Stimulated activated CD4-positive, alpha-beta T cell treated with anti-CD3 and anti-CD28 coated beads, Interleukin-4, amount 100 ng/mL, for 1 hour (primary cell): ENCODE measurements around the gene TRIM44.
"Not testable (repeated sequence)": the region's sequence is repeated elsewhere in the genome, so short reads cannot be mapped to it uniquely, and the experiment has no call there.

Source experiments
- DNase-seq: peaks from one replicate; pipeline ENCODE4 v3.0.0-alpha.2; 2020

Gene TRIM44

DNA sequence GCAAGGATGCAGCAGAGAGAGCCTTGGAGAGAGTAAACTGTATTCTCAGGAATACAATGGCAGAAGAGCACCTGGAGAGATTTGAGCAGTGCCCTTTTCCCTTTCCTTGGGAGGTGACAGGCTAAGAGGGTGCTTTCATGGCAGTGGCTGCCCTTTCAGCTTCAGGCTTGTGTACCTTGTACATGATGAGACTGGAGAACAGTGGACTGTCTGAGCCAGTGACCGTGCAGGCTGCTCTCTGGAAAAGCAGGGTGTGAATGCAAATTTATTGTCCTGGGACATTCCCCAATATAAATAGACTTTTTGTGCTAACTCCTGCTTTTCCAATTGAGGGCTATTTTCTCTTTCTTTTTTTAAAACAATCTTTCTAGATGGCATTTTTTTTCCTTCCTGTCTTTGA, 99.3 kb downstream of the TRIM44 start:
- no peak for DNase-seq

DNA sequence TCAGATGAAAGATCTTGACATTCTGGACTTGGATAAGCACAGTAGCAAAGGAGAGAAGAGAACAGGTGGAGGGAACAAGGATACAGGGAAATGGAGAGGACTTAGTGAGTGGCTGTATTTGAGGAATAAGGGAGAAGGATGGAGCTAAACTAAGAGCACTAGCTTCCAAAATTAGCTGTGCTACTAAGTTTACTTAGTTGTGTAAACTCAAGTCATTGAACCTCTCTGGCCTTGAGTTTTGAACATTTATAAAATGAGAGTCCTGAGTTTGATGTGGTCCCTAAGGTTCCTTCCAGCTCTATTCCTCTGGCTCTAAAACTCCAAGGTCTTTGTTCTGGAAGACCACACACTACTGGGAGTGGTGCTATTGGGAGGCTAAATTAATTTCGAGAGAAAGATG, 100.7 kb downstream of the TRIM44 start:
- no peak for DNase-seq

DNA sequence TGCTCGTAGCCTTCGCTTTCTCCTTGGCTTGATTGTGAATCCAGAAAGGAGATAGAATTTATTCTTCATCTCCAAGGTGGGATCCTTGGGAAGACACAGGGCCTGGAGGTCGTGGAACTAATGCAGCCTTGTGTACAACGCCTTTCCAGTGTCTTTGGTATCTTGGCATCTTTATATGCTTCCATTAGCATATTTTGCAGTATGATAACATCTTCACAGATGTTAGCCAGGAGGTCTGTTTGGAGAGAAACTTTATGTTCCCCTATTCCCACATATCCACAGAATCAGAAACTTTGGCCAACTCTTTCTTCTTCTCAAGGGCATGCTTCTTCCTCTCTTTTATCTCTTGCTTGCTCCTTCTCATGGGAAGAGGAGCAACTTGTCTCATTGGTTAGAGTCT, 101.2 kb downstream of the TRIM44 start:
- DNase-seq, result no peak

DNA sequence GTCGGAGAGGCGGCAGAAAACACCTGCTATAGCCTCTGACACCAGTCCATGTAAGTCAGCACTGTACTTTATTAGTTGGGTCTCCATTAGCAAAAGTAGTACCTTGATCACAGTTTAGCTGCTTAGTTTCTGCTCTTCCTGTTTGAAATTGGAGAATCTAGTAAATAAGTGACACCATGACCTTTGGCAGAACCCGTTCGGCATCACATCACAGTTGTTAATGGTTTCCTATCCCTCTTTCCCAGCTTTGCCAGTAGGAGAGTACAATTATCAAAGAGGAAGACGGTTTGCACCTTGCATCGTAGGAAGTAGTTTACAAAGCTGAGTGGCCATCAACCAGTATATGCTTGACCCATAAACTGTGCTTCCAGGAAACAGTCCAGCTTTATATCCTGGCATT, 101.8 kb downstream of the TRIM44 start:
- no peak for DNase-seq

DNA sequence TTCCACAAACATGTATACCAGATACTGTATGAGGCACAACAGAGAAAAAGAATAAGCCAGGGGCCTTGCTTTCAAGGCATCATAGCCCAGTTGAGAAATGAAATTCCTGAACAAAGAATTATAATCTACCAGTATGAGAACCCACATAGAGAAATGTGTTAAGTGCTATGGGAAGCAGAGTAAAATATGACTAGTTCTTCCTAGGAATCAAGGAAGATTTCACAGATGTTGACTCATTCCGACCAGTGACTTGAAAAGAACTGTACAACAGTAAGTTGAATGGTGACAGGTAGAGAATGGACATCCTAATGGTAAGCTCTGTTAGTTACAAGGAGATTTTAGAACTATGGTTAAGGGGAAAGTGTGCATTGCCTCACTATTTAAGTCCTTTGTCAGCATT, 102.6 kb downstream of the TRIM44 start:
- no peak for DNase-seq

DNA sequence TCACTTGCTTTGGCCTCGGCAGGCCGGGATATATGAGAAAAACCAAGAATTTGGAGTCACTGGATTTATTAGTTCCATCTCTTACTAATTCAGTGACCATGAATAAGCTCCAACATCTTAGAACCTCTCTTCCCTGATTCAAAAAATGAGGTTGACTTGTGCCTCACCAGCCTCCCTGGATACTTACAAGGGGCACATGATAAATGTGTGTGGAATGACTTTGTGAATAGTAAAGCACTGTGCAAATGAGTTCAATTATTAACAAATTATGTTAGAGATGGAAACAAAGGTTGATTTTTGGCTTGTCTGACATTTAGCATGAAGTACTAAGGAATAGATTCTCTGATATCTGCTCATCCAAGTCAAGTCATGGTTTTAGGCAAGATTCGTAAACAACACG, 104.1 kb downstream of the TRIM44 start:
- no peak for DNase-seq

DNA sequence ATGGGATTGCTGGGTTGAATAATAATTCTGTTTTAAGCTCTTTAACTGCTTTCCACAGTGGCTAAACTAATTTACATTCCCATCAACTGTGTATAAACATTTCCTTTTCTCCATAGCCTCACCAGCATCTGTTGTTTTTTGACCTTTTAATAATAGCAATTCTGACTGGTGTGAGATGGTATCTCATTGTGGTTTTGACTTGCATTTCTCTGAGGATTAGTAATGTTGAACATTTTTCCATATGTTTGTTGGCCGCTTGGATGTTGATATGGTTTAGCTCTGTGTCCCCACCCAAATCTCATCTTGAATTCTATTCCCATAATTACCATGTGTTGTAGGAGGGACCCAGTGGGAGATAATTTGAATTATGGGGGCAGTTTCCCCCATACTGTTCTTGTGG, 107.8 kb downstream of the TRIM44 start:
- DNase-seq, result not testable (repeated sequence)

DNA sequence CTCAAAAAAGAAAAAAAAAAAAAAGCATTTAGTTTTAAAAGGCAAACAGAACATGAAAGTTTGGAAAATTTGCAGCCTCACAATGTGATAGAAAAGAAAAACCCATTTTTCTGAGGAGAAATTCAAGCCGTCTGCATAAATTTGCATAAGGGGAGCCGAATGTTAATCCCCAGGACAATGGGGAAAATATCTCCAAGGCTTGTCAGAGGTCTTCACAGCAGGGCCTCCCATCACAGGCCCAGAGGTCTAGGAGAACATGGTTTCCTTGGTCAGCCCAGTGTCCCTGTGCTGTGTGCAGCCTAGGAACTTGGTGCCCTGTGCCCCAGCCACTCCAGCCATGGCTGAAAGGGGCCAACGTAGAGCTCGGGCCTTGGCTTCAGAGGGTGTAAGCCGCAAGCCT, 109.1 kb downstream of the TRIM44 start:
- no peak for DNase-seq

DNA sequence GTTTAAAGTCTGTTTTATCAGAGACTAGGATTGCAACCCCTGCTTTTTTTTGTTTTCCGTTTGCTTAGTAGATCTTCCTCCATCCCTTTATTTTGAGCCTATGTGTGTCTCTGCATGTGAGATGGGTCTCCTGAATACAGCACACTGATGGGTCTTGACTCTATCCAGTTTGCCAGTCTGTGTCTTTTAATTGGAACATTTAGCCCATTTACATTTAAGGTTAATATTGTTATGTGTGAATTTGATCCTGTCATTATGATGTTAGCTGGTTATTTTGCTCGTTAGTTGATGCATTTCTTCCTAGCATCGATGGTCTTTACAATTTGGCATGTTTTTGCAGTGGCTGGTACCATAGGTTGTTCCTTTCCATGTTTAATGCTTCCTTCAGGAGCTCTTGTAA, 114.7 kb downstream of the TRIM44 start:
- not testable (repeated sequence) for DNase-seq

DNA sequence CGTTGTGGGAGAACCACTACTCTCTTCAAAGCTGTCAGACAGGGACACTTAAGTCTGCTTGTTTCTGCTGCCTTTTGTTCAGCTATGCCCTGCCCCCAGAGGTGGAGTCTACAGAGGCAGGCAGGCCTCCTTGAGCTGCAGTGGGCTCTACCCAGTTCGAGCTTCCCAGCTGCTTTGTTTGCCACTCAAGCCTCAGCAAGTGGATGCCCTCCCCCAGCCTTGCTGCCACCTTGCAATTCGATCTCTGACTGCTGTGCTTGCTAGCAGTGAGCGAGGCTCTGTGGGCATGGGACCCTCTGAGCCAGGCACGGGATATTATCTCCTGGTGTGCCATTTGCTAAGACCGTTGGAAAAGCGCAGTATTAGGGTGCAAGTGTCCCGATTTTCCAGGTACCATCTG, 116.4 kb downstream of the TRIM44 start:
- not testable (repeated sequence) for DNase-seq

DNA sequence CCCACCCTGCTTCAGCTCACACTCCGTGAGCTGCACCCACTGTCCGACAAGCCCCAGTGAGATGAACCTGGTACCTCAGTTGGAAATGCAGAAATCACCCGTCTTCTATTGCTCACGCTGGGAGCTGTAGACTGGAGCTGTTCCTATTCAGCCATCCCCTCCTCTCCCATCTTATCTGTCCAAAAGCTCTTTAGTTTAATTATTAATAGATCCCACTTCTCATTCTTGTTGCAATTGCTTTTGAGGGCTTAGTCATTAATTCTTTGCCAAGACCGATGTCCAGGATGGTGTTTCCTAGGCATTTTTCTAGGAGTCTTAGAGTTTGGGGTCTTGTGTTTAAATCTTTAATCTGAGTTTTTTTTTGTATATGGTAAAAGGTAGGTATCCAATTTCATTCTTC, 116.8 kb downstream of the TRIM44 start:
- no peak for DNase-seq

DNA sequence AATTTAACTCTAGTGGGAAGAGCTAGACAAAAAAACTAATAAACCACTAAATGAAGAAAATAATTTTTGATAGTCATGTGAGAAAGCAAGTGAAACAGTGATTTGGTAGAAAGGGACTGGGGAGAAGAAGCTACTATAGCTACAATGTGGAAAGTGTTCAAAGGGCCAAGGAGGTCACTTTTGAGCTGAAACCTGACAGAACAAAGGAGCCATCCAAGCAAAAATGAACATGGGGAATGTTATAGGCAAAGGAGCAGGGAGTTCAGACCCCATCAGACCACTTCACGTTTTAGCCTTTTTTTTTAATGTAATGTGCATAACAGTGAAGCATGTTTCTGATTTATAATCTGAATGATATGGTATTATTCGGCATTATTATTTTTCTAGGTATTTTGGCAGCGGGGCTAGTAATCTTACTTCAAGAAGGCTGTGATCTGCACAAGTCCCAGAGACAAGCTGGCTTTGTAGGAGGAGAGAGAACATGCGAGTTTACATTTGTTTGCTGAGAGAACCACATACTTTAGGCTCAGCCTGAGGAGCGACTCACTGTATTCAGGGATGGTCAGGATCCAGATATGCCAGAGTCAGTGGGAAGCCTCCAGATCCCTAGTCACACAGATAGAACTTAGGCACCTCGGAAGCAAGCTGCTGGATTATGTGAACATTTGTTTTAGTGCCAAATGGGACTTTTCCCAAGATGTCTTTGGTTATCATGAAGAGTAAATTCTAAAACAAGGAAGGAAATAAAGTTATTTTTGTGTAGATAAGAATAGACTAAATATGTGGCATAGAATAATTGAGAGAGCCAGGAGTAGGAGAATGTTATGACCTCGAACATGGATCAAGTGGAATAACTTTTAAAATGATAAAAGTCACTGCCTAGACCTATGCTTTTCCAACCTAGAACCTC, 118.6 kb downstream of the TRIM44 start:
- DNase-seq, result no peak

DNA sequence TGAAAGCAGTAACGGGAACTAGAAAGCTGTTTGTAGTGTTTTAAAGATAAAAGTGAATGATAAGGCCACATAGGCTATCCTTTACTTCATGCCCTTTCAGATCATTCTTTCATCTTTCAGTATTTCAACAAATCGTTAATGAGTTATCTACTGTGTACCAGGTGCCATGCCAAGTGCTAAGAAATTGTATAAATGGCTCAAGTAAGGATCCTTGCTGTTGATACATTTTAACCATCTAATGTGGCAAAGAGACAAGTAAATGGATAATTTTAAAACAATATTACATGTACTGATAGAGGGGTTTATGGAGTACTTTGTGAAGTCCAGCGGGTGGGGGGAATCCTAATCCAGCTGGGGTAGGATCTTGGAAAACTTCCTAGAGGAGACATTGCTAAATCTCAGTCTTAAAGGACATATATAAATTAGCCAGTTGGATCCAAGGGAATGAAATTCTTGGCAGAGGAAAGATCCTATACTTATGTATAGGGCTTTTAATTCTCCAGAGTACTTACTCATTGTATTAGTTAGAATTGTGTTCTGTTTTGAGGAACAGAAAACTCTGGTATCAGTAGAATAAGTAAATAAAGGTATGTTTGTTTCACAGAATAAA, 119.4 kb downstream of the TRIM44 start:
- no peak for DNase-seq

DNA sequence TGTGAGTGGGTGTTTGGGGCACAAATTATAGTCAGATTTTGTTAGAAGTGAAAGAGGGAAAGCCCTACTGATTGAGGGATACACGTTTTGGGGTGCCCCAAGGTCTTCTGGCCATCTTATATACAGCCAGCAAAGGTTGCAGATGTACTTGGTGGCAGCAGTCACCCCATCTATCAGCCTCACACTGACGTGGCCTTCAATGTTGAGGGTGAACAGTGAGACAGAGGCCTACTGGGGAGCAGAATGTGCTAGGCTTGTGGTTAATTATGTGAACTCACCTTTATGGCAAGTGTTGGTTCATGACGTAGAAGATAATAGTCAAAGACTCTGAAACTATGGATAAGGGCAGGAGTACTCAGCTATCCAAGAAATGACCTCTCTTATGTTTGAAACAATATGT, 121.2 kb downstream of the TRIM44 start:
- DNase-seq, result no peak

DNA sequence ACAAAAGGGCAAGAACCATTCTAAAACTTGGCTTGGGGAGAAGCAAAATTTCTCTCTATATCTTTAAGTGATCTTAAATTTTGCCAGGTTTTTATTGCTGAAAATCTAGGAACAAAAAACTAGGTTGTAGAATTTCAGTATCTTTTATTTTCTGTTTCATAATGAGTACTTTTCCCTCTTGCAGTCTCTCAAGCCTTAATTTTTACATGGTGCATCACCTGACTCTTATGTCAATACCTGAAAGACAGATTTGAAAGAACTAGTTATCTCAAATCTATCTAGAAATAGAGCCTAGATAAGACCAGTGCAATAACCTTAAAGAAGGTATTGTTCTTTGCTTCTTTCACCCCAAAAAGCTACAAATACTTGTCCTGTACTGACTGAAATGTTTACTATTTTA, 122.1 kb downstream of the TRIM44 start:
- DNase-seq, result no peak

DNA sequence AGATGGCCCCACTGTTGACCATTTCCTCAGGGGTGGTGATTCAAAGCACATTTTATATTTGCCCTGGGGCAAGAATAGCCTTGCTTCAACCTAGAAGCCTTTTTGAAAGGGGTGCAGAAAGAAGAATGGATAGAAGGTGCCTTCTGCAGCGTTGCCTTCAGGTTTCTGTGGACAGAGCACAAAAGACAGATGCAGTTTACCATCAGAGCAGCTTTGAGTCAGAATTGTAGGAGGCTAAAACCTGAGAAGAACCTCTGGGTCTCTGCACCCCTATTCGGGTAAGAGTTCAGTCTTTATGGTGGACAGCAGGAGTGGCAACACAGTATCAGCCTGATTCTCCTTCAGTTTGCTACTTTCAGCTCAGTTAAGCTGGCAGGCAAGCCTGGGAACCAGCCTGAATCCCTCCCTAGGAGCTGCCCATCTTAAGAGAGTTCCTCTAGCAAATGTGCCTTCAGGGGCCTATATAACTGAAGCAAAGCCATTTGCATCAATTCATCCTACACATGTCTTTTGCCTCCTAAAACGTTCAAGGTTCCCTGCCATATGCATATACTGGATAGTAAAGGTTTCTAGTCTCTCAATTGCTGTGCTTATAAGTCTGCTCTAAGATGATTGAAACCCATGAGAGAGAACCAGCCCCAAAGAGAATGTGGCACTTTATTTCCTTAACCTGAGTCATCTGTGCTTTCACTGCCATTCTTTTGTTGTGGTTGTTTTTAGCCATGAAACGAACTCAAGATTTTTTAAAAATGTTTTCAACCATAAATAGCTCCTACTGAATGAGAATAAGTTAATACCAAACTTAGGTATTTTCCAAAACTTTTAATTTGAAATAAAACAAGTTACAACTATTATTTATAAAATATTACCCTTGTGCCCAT, 123.0 kb downstream of the TRIM44 start:
- no peak for DNase-seq

DNA sequence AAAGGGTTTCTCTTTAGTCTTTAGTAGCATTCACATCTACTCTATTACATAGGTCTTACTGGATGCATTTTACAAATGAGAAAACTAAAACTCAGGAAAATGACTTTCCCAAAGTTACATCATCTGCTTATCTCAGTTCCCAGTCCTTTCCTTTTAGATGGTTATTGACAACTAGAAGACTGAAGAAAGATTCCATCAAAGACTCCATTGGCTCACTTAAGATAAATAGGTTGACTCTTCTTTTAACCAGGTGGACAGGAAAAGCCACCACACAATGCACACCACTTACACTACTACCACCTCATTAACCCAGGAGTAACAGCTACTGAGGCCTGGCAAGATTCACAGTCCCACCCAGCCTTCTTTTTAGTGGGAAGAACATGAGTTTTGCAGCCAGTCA, 123.6 kb downstream of the TRIM44 start:
- no peak for DNase-seq

DNA sequence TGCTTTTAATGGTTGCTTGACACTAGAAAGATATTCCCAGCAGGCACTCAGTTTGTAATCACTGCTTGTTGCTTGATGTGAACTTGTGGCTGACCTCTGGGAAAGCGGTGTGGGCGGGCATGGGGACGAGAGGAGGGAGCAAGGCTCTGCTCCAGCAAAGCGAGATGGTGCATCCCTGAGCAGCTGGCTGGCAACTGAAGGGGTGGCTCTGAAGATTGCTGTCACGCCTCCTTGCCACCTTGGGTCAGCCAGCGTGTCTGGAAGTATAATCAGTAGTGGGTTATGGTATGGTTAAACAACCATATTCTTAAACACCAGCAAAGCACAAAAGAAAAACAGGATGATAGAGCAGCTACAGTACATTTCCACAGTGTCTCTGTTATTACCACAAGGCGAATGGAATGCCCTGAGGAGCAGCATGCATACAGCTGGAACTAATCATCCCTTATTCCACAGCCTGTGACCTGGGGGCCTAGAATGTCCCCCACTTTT, 124.5 kb downstream of the TRIM44 start:
- no peak for DNase-seq

DNA sequence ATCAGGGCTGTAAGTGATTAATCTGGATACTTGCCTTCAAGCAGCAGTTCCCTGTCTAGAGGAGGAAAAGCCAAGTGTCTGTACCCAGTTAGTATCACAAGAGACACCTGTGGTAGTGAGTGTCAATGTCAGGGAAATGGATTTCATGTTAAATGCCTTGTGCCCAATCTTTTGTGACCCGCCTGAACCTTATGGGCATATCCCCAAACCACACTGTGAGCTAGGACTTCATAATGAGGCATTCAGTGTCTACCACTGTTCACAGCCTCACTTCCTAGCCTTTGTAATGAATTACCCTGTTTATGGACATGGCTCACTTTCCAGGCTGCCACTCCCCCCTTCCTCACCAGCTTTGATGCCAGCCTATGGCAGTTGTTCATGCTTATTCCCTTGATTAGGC, 125.1 kb downstream of the TRIM44 start:
- DNase-seq, result no peak

DNA sequence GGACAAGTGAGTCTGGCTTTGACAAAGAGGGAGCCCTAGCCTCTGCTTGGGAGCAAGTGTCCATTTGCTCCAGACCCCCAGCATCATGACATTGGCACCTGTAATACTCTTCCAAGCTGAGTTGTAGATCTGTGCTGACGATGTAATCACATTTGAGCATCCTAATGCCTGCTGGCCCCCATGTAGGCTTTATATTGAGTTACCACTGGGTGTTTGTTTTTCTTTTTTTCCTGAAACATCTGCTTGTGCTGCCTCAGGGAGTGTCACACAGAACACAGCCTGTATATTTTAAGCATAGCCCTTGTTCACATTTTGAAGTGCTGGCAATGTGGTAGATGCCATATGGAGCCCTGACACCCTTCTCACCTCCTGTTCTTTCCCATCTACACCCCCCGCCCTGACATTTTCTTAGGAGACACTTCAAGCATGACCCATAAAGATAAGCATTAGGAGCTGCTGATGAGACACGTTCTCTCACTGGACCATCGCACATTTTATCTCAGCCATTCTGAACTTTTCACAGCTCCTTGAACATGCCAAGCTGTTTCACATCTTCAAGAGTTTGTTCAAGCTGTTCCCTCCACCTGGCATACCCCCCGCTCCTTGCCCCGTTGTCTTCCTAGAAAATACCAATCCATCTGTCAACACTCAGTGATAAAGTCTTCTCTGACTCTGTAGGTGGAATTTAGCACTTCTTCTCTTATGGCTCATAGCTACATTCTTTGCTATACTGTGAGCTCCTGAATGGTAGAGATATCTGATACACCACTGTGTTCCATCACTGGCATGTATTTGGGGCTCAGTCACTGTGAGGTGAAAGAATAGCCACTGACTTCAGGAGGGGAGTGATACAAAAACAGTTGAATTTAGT, 128.7 kb downstream of the TRIM44 start:
- DNase-seq, result no peak

DNA sequence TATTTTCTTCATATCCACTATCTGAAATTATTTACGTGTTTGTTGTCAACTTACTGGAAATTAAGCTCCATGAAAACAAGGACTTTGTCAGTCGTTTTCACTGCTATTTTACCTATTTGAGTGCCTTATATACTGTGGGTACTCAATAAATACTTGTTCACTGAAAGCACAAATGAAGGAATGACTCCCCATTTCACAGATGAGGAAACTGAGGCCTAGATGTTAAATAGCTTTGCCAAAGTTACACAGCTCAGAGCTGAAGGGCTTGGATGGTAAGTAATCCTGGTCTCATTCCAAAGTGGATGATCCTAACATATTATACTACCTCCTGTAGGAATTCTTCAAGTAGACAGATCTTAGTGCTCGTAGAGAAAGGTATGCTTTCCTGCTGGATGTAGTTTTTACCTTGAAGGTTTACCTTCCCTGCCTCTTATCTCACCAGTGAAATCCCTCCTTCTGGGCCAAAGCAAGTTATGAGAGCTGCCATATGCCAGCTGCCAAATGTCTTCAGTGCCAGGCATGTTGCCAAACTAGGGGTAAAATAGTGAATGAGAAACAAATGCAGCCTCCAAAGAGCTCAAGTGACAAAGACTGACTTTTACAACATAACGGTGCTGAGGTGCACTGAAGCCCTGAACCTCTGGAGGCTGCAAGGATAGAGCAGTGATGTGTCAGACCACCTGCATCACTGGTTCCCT, 129.7 kb downstream of the TRIM44 start:
- no peak for DNase-seq

DNA sequence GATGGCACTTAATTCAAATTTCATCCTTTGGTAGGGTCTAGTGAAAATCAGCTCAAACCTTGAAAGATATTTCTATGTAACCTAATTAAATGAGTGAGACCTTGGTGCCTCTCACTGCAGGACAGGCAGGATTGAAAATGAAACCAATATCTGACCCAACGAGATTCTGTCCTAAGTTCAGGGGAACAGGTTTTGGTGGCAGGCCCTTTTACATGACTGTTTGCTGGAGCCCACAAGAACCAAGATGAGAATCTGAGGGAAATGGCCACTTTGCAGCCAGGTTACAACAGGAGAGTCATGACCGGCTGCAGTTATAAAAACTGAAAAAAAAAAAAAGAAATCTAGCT, 130.2 kb downstream of the TRIM44 start:
- no peak for DNase-seq
